OCI-LY1 (cell line): ENCODE data around the gene DTX3.

Experiments
- H2AFZ ChIP-seq: fragments of 200-600 bp; sonication (generic), shearing (Covaris generic); 2 replicates; pipeline ENCODE4 v1.6.0; 2014; ENCODE audit warnings: antibody characterized with exemption, mild to moderate bottlenecking, low read length
- H3F3A ChIP-seq: fragments of 200-600 bp; sonication (generic), shearing (Covaris generic); 2 replicates; pipeline ENCODE4 v1.6.0; 2014; ENCODE audit warnings: mild to moderate bottlenecking, antibody characterized with exemption, low read length, moderate library complexity; ENCODE audit not compliant: insufficient read depth
- H3K27ac ChIP-seq: fragments of 200-600 bp; sonication (generic); 2 replicates; pipeline ENCODE4 v1.5.1; 2014; ENCODE audit warnings: low read length, mixed run types, mild to moderate bottlenecking, low read depth; ENCODE audit not compliant: poor library complexity, severe bottlenecking
- H3K27me3 ChIP-seq: fragments of 200-600 bp; sonication (generic); 2 replicates; pipeline ENCODE4 v1.6.0; 2014; ENCODE audit warnings: antibody characterized with exemption, mild to moderate bottlenecking, low read length, moderate library complexity; ENCODE audit not compliant: insufficient read depth
- H3K36me3 ChIP-seq: fragments of 200-600 bp; sonication (generic); 2 replicates; pipeline ENCODE4 v1.6.1; 2014; ENCODE audit warnings: mild to moderate bottlenecking, antibody characterized with exemption, low read length, moderate library complexity, mixed read lengths; ENCODE audit not compliant: insufficient read depth
- H3K4me1 ChIP-seq: fragments of 200-600 bp; sonication (generic); 2 replicates; pipeline ENCODE4 v1.5.1; 2014; ENCODE audit warnings: mild to moderate bottlenecking, low read length, moderate library complexity; ENCODE audit not compliant: insufficient read depth, severe bottlenecking
- H3K4me2 ChIP-seq: fragments of 200-600 bp; sonication (generic), shearing (Covaris generic); 2 replicates; pipeline ENCODE4 v1.6.1; 2014; ENCODE audit warnings: low read length
- H3K4me3 ChIP-seq: fragments of 200-600 bp; sonication (generic); 2 replicates; pipeline ENCODE4 v1.5.1; 2014; ENCODE audit warnings: low read length, low read depth, mild to moderate bottlenecking, mixed read lengths; ENCODE audit not compliant: poor library complexity, severe bottlenecking
- H3K79me2 ChIP-seq: fragments of 200-600 bp; shearing (Covaris generic); 2 replicates; pipeline ENCODE4 v1.6.1; 2016; ENCODE audit warnings: mixed run types, low read length, mixed read lengths; ENCODE audit not compliant: insufficient read depth
- H3K9ac ChIP-seq: fragments of 200-600 bp; sonication (generic), shearing (Covaris generic); 2 replicates; pipeline ENCODE4 v1.6.1; 2014; ENCODE audit warnings: mild to moderate bottlenecking, low read length, mixed read lengths
- H3K9me2 ChIP-seq: fragments of 200-600 bp; sonication (generic), shearing (Covaris generic); 2 replicates; pipeline ENCODE4 v1.6.1; 2014; ENCODE audit warnings: low read depth, mild to moderate bottlenecking, low read length, mixed read lengths
- H3K9me3 ChIP-seq: fragments of 200-600 bp; shearing (Covaris generic); 2 replicates; pipeline ENCODE4 v1.6.1; 2014; ENCODE audit warnings: low read length, mixed read lengths
- H4K20me1 ChIP-seq: fragments of 200-600 bp; sonication (generic), shearing (Covaris generic); 2 replicates; pipeline ENCODE4 v1.6.0; 2016; ENCODE audit warnings: mild to moderate bottlenecking, low read length; ENCODE audit not compliant: insufficient read depth
- CTCF ChIP-seq: fragments of 200-600 bp; sonication (generic), shearing (Covaris generic); IDR thresholded peaks from 2 replicates; pipeline ENCODE4 v1.5.1; 2017; ENCODE audit warnings: mild to moderate bottlenecking, antibody characterized with exemption, low read length, moderate library complexity, mixed read lengths
- EZH2 ChIP-seq: fragments of 200-600 bp; sonication (generic), shearing (Covaris generic); IDR thresholded peaks from 2 replicates; pipeline ENCODE4 v1.8.0; 2017; ENCODE audit warnings: borderline replicate concordance, mixed run types, mild to moderate bottlenecking, antibody characterized with exemption, low read length, moderate library complexity, mixed read lengths

DTX3 gene

GRCh38 chr12:57628280-57629191 is 23.9 kb downstream of the DTX3 start:
- Histone ChIP-seq H3K36me3 (no peaks in the 10 kb centered on the region), H3K27me3 (no peaks in the 10 kb centered on the region; the same call in 1 of the 2 replicates), H3K79me2 (no peaks in the 10 kb centered on the region), H3K4me2 (no peak overlapping the region), H2AFZ (no peak overlapping the region), H4K20me1 (no peaks in the 10 kb centered on the region), H3F3A (no peaks in the 10 kb centered on the region), H3K27ac (no peak overlapping the region), H3K4me3 (no peak overlapping the region), H3K9ac (no peak overlapping the region), H3K9me3 (no peaks in the 10 kb centered on the region), H3K4me1 (peaks cover 16% of the 10 kb centered on the region), H3K9me2 (no peaks in the 10 kb centered on the region)
- TF ChIP-seq CTCF, result no peak
- no peak for TF ChIP-seq EZH2

- Histone ChIP-seq H2AFZ (no peak overlapping the region), H3K79me2 (no peaks in the 10 kb centered on the region), H3K36me3 (no peaks in the 10 kb centered on the region), H3F3A (no peaks in the 10 kb centered on the region), H3K4me1 (peaks cover 17% of the 10 kb centered on the region), H3K9ac (no peak overlapping the region), H3K9me2 (no peaks in the 10 kb centered on the region), H3K27ac (no peak overlapping the region), H3K9me3 (no peaks in the 10 kb centered on the region), H3K4me3 (no peak overlapping the region), H3K4me2 (no peak overlapping the region), H4K20me1 (no peaks in the 10 kb centered on the region), H3K27me3 (no peaks in the 10 kb centered on the region; the same call in 1 of the 2 replicates)
- TF ChIP-seq EZH2 (no peak), CTCF (no peak)
These were observed 25.4 kb downstream of the DTX3 start for GRCh38 chr12:57629897-57630471.

- Histone ChIP-seq H3K9ac (no peak overlapping the region), H3K4me2 (no peak overlapping the region), H3F3A (no peaks in the 10 kb centered on the region), H3K9me3 (no peaks in the 10 kb centered on the region), H2AFZ (no peak overlapping the region), H3K27ac (no peak overlapping the region), H3K36me3 (no peaks in the 10 kb centered on the region), H3K9me2 (no peaks in the 10 kb centered on the region), H3K4me3 (no peak overlapping the region), H3K79me2 (no peaks in the 10 kb centered on the region), H3K27me3 (no peaks in the 10 kb centered on the region; the same call in 1 of the 2 replicates), H3K4me1 (peaks cover 17% of the 10 kb centered on the region), H4K20me1 (no peaks in the 10 kb centered on the region)
- TF ChIP-seq EZH2 (no peak), CTCF (no peak)
These were observed 26.3 kb downstream of the DTX3 start for GRCh38 chr12:57630891-57631433.
